HepG2 (cell line): Measurements from ENCODE around the gene ADGRB3.

Experiments
- GTF2F1 ChIP-seq: fragments of 150-350 bp; IDR thresholded peaks from 2 replicates; pipeline ENCODE4 v1.6.1; 2014; ENCODE audit warnings: low read length
- HNRNPK ChIP-seq: fragments of 200-400 bp; formaldehyde crosslinking; IDR thresholded peaks from 2 replicates; pipeline ENCODE4 v1.6.1; 2018; ENCODE audit warnings: low read length, low read depth, moderate library complexity, mild to moderate bottlenecking; ENCODE audit not compliant: poor library complexity, severe bottlenecking
- MAZ ChIP-seq, 2 experiments: sonication (generic) in 1 of 2; formaldehyde crosslinking in 1 of 2; IDR thresholded peaks; 2 replicates each; pipeline versions ENCODE4 v1.5.0 to v1.6.1; 2012 to 2020; ENCODE audit warnings: low read depth in 2 of 2, mild to moderate bottlenecking in 2 of 2, borderline replicate concordance in 1 of 2, improper control_type of control experiment in 1 of 2, low read length in 1 of 2, missing genetic modification reagents in 1 of 2, moderate library complexity in 1 of 2
- POLR2A ChIP-seq, 2 experiments: IDR thresholded peaks; 2 replicates each; pipeline ENCODE4 v1.6.1; 2011; ENCODE audit warnings: low read depth in 2 of 2, low read length in 2 of 2, mild to moderate bottlenecking in 1 of 2, moderate library complexity in 1 of 2; ENCODE audit not compliant: insufficient read depth in 1 of 2
- SP2 ChIP-seq: sonication (generic); formaldehyde crosslinking; IDR thresholded peaks from 2 replicates; pipeline ENCODE4 v1.5.1; 2020; ENCODE audit warnings: mild to moderate bottlenecking, missing genetic modification reagents

DNA sequence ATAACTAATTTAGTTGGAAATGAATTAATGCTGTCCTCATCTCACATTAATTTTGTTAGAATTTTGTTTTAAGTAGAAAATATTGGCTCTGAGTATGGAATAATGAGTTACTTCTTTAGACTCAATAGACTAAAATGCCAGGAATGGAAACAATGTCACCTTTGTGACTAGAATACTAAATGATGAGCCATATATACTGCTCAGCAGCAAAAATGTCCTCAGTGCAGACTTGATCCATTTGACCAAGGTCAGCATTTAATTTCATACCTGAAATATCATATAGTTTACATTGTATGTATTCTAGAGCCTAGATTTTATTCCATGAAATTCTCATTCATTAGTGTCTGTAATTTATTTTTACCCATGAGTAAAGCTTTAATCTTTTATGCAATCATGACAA, 217.7 kb downstream of the ADGRB3 start:
- TF ChIP-seq POLR2A (IDR thresholded peaks at IDR 0.05; ENCODE audit: insufficient read depth in 1 of 2, low read depth in 2 of 2, low read length in 2 of 2) (no peak), HNRNPK (no peak), SP2 (CRISPR knock-in tag) (no peak), GTF2F1 (no peak), MAZ (IDR thresholded peaks at IDR 0.05; ENCODE audit: borderline replicate concordance, low read depth, low read length) (no peak), MAZ (CRISPR knock-in tag; IDR thresholded peaks at IDR 0.05; ENCODE audit: low read depth) (no peak)
